H1 (cell line): Measurements from ENCODE around the gene HNRNPH2. TPM values are rescaled to one million over a fixed set of nuclear protein-coding genes. Genes with fewer than 3 reads are reported as not detected.

Source experiments
- CTCF ChIA-PET: fragments of 300-600 bp; sonication (Branson Sonifier 250); formaldehyde crosslinking; loops from one replicate; lab custom pipeline; 2021; ENCODE audit not compliant: partially characterized antibody; lab: Charles Lee
- POLR2A ChIA-PET: fragments of 300-600 bp; sonication (Branson Sonifier 250); formaldehyde crosslinking; loops from one replicate; lab custom pipeline; 2021; ENCODE audit warnings: inconsistent platforms; ENCODE audit not compliant: partially characterized antibody; lab: Charles Lee
- DNase-seq, 2 experiments: peaks; one replicate each; pipeline versions ENCODE4 v3.0.0 to v3.0.0-alpha.2; 2010 to 2022; ENCODE audit warnings: low spot score in 2 of 2, low read depth in 1 of 2, mixed read lengths in 1 of 2
- FAIRE-seq: peaks from 2 replicates; lab custom pipeline; 2011; peaks lifted over from hg19 to GRCh38; lab: Jason Lieb, UNC
- H2AFZ ChIP-seq: 2 replicates; pipeline ENCODE4 v1.8.1; 2012; ENCODE audit warnings: low read length, inconsistent platforms
- H2AK5ac ChIP-seq: 2 replicates; pipeline ENCODE4 v1.6.1; 2013; ENCODE audit warnings: low read depth, low read length
- H2BK120ac ChIP-seq: replicated peaks from 2 replicates; pipeline ENCODE3; 2013; ENCODE audit warnings: low read depth, low read length, inconsistent platforms
- H2BK12ac ChIP-seq: 2 replicates; pipeline ENCODE4 v1.6.1; 2013; ENCODE audit warnings: low read depth, low read length
- H2BK15ac ChIP-seq: 2 replicates; pipeline ENCODE4 v1.6.1; 2013; ENCODE audit warnings: low read length
- H2BK20ac ChIP-seq: 2 replicates; pipeline ENCODE4 v1.6.1; 2013; ENCODE audit warnings: low read length
- H2BK5ac ChIP-seq: 2 replicates; pipeline ENCODE4 v1.6.1; 2013; ENCODE audit warnings: low read depth, low read length
- H3K14ac ChIP-seq: 2 replicates; pipeline ENCODE4 v1.6.1; 2013; ENCODE audit warnings: inconsistent platforms; ENCODE audit not compliant: insufficient read length
- H3K18ac ChIP-seq: 2 replicates; pipeline ENCODE4 v1.6.1; 2013; ENCODE audit warnings: low read length; ENCODE audit errors: extremely low read depth
- H3K23ac ChIP-seq: 2 replicates; pipeline ENCODE4 v1.6.1; 2013; ENCODE audit warnings: inconsistent platforms; ENCODE audit not compliant: insufficient read length
- H3K23me2 ChIP-seq: 2 replicates; pipeline ENCODE4 v1.6.1; 2013; ENCODE audit warnings: low read depth, low read length
- H3K27ac ChIP-seq: 2 replicates; pipeline ENCODE4 v1.6.1; 2011; ENCODE audit warnings: low read depth, low read length, inconsistent platforms
- H3K27me3 ChIP-seq, 4 experiments: replicated peaks in 1 of 4; 1 replicate in 1 of 4; 2 replicates in 3 of 4; pipeline versions ENCODE4 v1.6.1 to v1.8.1; 2011 to 2013; ENCODE audit warnings: low read length in 3 of 4, mild to moderate bottlenecking in 3 of 4, inconsistent platforms in 2 of 4, mixed read lengths in 2 of 4, moderate library complexity in 1 of 4; ENCODE audit not compliant: control insufficient read depth in 3 of 4, insufficient read depth in 3 of 4; ENCODE audit errors: extremely low read depth in 1 of 4
- H3K36me3 ChIP-seq, 4 experiments: 2 replicates each; pipeline versions ENCODE4 v1.6.1 to v1.8.1; 2011 to 2013; ENCODE audit warnings: mild to moderate bottlenecking in 4 of 4, low read length in 3 of 4, moderate library complexity in 2 of 4, control low read depth in 1 of 4, inconsistent platforms in 1 of 4; ENCODE audit not compliant: insufficient read depth in 4 of 4, control insufficient read depth in 2 of 4
- H3K4ac ChIP-seq: replicated peaks from 2 replicates; pipeline ENCODE3; 2013; ENCODE audit warnings: low read length, low read depth, mixed read lengths, inconsistent platforms; ENCODE audit not compliant: insufficient read length
- H3K4me1 ChIP-seq, 4 experiments: replicated peaks in 1 of 4; 1 replicate in 1 of 4; 2 replicates in 3 of 4; pipeline versions ENCODE4 v1.6.1 to v1.8.1; 2011 to 2013; ENCODE audit warnings: low read length in 3 of 4, inconsistent platforms in 2 of 4, mixed read lengths in 1 of 4; ENCODE audit not compliant: insufficient read depth in 4 of 4, control insufficient read depth in 3 of 4
- H3K4me2 ChIP-seq, 2 experiments: 2 replicates each; pipeline versions ENCODE4 v1.6.1 to v1.8.1; 2011 to 2013; ENCODE audit warnings: low read depth in 2 of 2, low read length in 2 of 2, control low read depth in 1 of 2, inconsistent platforms in 1 of 2, mild to moderate bottlenecking in 1 of 2; ENCODE audit not compliant: insufficient read depth in 1 of 2
- H3K4me3 ChIP-seq, 4 experiments: fragments of 200-600, 300-600 bp in 1 of 4; sonication (generic), shearing (Covaris generic), sonication (Bioruptor Twin) in 1 of 4; 2 replicates each; pipeline versions ENCODE4 v1.5.1 to v1.8.1; 2011 to 2016; ENCODE audit warnings: low read length in 4 of 4, low read depth in 3 of 4, control low read depth in 2 of 4, inconsistent platforms in 2 of 4, mild to moderate bottlenecking in 2 of 4, mixed read lengths in 1 of 4, moderate library complexity in 1 of 4; ENCODE audit not compliant: insufficient read depth in 2 of 4; ENCODE audit errors: extremely low read depth in 1 of 4
- H3K56ac ChIP-seq: replicated peaks from 2 replicates; pipeline ENCODE3; 2013; ENCODE audit warnings: low read depth, mild to moderate bottlenecking, mixed read lengths, low read length, inconsistent platforms; ENCODE audit not compliant: insufficient read length
- H3K79me1 ChIP-seq: 2 replicates; pipeline ENCODE4 v1.6.1; 2013; ENCODE audit warnings: low read depth, low read length, control low read depth
- H3K79me2 ChIP-seq, 2 experiments: 2 replicates each; pipeline versions ENCODE4 v1.6.1 to v1.8.1; 2012 to 2013; ENCODE audit warnings: low read length in 2 of 2, mild to moderate bottlenecking in 2 of 2, inconsistent platforms in 1 of 2; ENCODE audit not compliant: insufficient read depth in 2 of 2, control insufficient read depth in 1 of 2
- H3K9ac ChIP-seq, 4 experiments: replicated peaks in 1 of 4; 1 replicate in 1 of 4; 2 replicates in 3 of 4; pipeline versions ENCODE4 v1.6.1 to v1.8.1; 2011 to 2013; ENCODE audit warnings: low read depth in 3 of 4, low read length in 3 of 4, control low read depth in 2 of 4, mild to moderate bottlenecking in 2 of 4, moderate library complexity in 2 of 4, inconsistent platforms in 1 of 4; ENCODE audit errors: extremely low read depth in 1 of 4
- H3K9me3 ChIP-seq, 2 experiments: 2 replicates each; pipeline versions ENCODE4 v1.6.1 to v1.8.1; 2012 to 2013; ENCODE audit warnings: mild to moderate bottlenecking in 2 of 2, moderate library complexity in 2 of 2, control low read depth in 1 of 2, inconsistent platforms in 1 of 2, low read depth in 1 of 2, low read length in 1 of 2, mixed read lengths in 1 of 2; ENCODE audit not compliant: insufficient read depth in 2 of 2
- H4K20me1 ChIP-seq, 2 experiments: replicated peaks in 1 of 2; 2 replicates each; pipeline versions ENCODE3 to v1.8.1; 2011 to 2013; ENCODE audit warnings: inconsistent platforms in 2 of 2, low read length in 2 of 2, mild to moderate bottlenecking in 1 of 2; ENCODE audit not compliant: insufficient read depth in 2 of 2, control insufficient read depth in 1 of 2
- H4K5ac ChIP-seq: 2 replicates; pipeline ENCODE4 v1.6.1; 2013; ENCODE audit warnings: low read length, low read depth, mixed read lengths, inconsistent platforms; ENCODE audit not compliant: insufficient read length
- H4K8ac ChIP-seq: 2 replicates; pipeline ENCODE4 v1.8.0; 2013; ENCODE audit warnings: mild to moderate bottlenecking, moderate library complexity, low read length, inconsistent platforms; ENCODE audit not compliant: insufficient read depth; ENCODE audit errors: extremely low read depth
- H4K91ac ChIP-seq: replicated peaks from 2 replicates; pipeline ENCODE3; 2013; ENCODE audit warnings: low read length, mixed read lengths, inconsistent platforms; ENCODE audit not compliant: insufficient read length
- ASH2L ChIP-seq: fragments of 200-600, 300-600 bp; sonication (generic); IDR thresholded peaks from one replicate; pipeline ENCODE4 v1.7.1; 2017; ENCODE audit warnings: low read length
- BRCA1 ChIP-seq: IDR thresholded peaks from 2 replicates; pipeline ENCODE4 v1.6.1; 2012; ENCODE audit warnings: low read depth, low read length, improper control_type of control experiment
- CTBP2 ChIP-seq: IDR thresholded peaks from 2 replicates; pipeline ENCODE4 v1.7.0; 2011; ENCODE audit warnings: borderline replicate concordance, mild to moderate bottlenecking, moderate library complexity, mixed read lengths, low read length; ENCODE audit not compliant: insufficient read depth, insufficient read length
- E2F6 ChIP-seq: IDR thresholded peaks from 2 replicates; pipeline ENCODE4 v1.6.1; 2012; ENCODE audit warnings: inconsistent platforms
- EGR1 ChIP-seq: IDR thresholded peaks from 2 replicates; pipeline ENCODE4 v1.6.1; 2011; ENCODE audit warnings: low read depth, low read length, borderline replicate concordance
- EZH2 ChIP-seq: fragments of 200-600 bp; sonication (generic); IDR thresholded peaks from 2 replicates; pipeline ENCODE4 v1.7.1; 2012; ENCODE audit warnings: low read depth, mild to moderate bottlenecking, moderate library complexity, low read length, inconsistent platforms; ENCODE audit not compliant: severe bottlenecking
- KDM5A ChIP-seq: fragments of 200-600 bp; IDR thresholded peaks from 2 replicates; pipeline ENCODE4 v1.7.1; 2012; ENCODE audit warnings: mild to moderate bottlenecking, low read length, inconsistent platforms, mixed read lengths
- RFX5 ChIP-seq: IDR thresholded peaks from 2 replicates; pipeline ENCODE4 v1.6.1; 2011; ENCODE audit warnings: low read depth, low read length, improper control_type of control experiment, borderline replicate concordance
- SP2 ChIP-seq: IDR thresholded peaks from 2 replicates; pipeline ENCODE4 v1.6.1; 2012; ENCODE audit warnings: mild to moderate bottlenecking, low read length, inconsistent platforms
- SUZ12 ChIP-seq: fragments of 200-600 bp; sonication (generic); IDR thresholded peaks from 2 replicates; pipeline ENCODE4 v1.6.1; 2012; ENCODE audit warnings: mild to moderate bottlenecking, inconsistent platforms, low read length, moderate library complexity, mixed read lengths
- TAF1 ChIP-seq: IDR thresholded peaks from 2 replicates; pipeline ENCODE4 v1.6.1; 2011; ENCODE audit warnings: mild to moderate bottlenecking, low read depth, low read length
- TBP ChIP-seq: IDR thresholded peaks from 2 replicates; pipeline ENCODE4 v1.6.1; 2011; ENCODE audit warnings: low read depth, low read length, improper control_type of control experiment
- WGBS, 2 experiments: shearing (Covaris generic) in 1 of 2; methylation state at CpG; one replicate each; pipeline versions ENCODE4 v1.1.6 to v1.1.7; 2013 to 2015; ENCODE audit warnings: low lambda C conversion rate in 2 of 2, mixed read lengths in 2 of 2, inconsistent platforms in 1 of 2, low coverage in 1 of 2, missing lambda C conversion rate in 1 of 2; ENCODE audit not compliant: insufficient replicate concordance in 2 of 2, insufficient coverage in 1 of 2, insufficient read length in 1 of 2; ENCODE audit errors: extremely low coverage in 1 of 2, missing lambda C conversion rate in 1 of 2; 5-methylcytosine and 5-hydroxymethylcytosine counted together
- polyA plus RNA-seq, 7 experiments: library from polyadenylated mRNA; depleted of rRNA in 3 of 7; stranded (reverse) in 5 of 7; unstranded in 2 of 7; fragments of >200 nt in 5 of 7; fragments of 200-250 nt in 2 of 7; gene quantifications; 1 replicate in 5 of 7; 2 replicates in 1 of 7; 4 replicates in 1 of 7; pipeline versions ENCODE4 v1.2.1 to v1.2.3, GENCODE V29; 2011 to 2013; ENCODE audit warnings: missing spikeins in 2 of 7, mixed read lengths in 2 of 7
- total RNA-seq: library from RNA; stranded (reverse); fragmentation: NEBNext Ultra II Directional; extraction: Animal tissue kit (Norgen Biotek cat#: 25700); gene quantifications from 2 replicates; pipeline ENCODE4 v1.2.1, GENCODE V29; 2021

The HNRNPH2 gene
- total and polyA plus RNA-seq, 2 of the 8 experiments (the other 6 are each of a cell fraction or from before 2014, with no cell fraction given) = 27.7 to 66.7 TPM

- CTCF ChIA-PET = interaction anchor here (1.2 kb wide), 1 partner anchor 28 kb away, joined by 3 read pairs; no protein-coding TSS in a partner anchor
- Histone ChIP-seq H2AFZ (no peak within 1 kb of the TSS), H3K23ac (no peak within 1 kb of the TSS), H2BK5ac (no peak within 1 kb of the TSS), H3K14ac (no peak within 1 kb of the TSS), H3K79me2 (no peaks in the 10 kb centered on the region), H3K4me1 (no peaks in the 10 kb centered on the region), H4K91ac (no peak within 1 kb of the TSS), H3K79me1 (no peaks in the 10 kb centered on the region), H4K8ac (no peak within 1 kb of the TSS), H3K56ac (no peak within 1 kb of the TSS), H2BK15ac (no peak within 1 kb of the TSS), H3K4me3 (no peak within 1 kb of the TSS), H3K18ac (no peak within 1 kb of the TSS), H3K9ac (no peak within 1 kb of the TSS), H3K23me2 (0 out of 2 replicates have a peak, but pooled peaks cover 3% of the 10 kb centered on the region), H4K5ac (no peak within 1 kb of the TSS), H3K4me2 (no peak within 1 kb of the TSS), H3K27ac (no peak within 1 kb of the TSS), H4K20me1 (no peaks in the 10 kb centered on the region), H2BK20ac (no peak within 1 kb of the TSS), H2AK5ac (no peak within 1 kb of the TSS), H2BK120ac (no peak within 1 kb of the TSS), H3K27me3 (no peaks in the 10 kb centered on the region), H3K9me3 (no peaks in the 10 kb centered on the region), H3K4ac (no peak within 1 kb of the TSS), H2BK12ac (no peak within 1 kb of the TSS), H3K36me3 (no peaks in the 10 kb centered on the region)
- POLR2A ChIA-PET = interaction anchor here (1.1 kb wide), 1 partner anchor 10 kb away, joined by 4 read pairs; no protein-coding TSS in a partner anchor
- no peak for DNase-seq
- FAIRE-seq = no peak
- 86% methylated on average over 9 of the region's 9 CpGs; no CpG with 5 or more reads in 1 of the 2 experiments for WGBS, 2 experiments
- TF ChIP-seq ASH2L (no peak), TAF1 (no peak), EZH2 (no peak), CTBP2 (no peak), EGR1 (no peak), TBP (no peak), KDM5A (no peak), SUZ12 (no peak), RFX5 (no peak), E2F6 (no peak), SP2 (no peak), BRCA1 (no peak)
Observed at GRCh38 chrX:101385795-101386541, 22.1 kb upstream of the HNRNPH2 start, which contains the start of gene BTK. TSS of gene BTK (minus strand) at chrX:101386191. CDS start at chrX:101375284, 10,907 bp downstream.
